OCI-LY1 (cell line): ENCODE results near the gene YKT6.

Source experiments
- CTCF ChIP-seq: fragments of 200-600 bp; sonication (generic), shearing (Covaris generic); IDR thresholded peaks from 2 replicates; pipeline ENCODE4 v1.5.1; 2017; ENCODE audit warnings: mild to moderate bottlenecking, antibody characterized with exemption, low read length, moderate library complexity, mixed read lengths
- EZH2 ChIP-seq: fragments of 200-600 bp; sonication (generic), shearing (Covaris generic); IDR thresholded peaks from 2 replicates; pipeline ENCODE4 v1.8.0; 2017; ENCODE audit warnings: borderline replicate concordance, mixed run types, mild to moderate bottlenecking, antibody characterized with exemption, low read length, moderate library complexity, mixed read lengths

- no peak for TF ChIP-seq CTCF
- TF ChIP-seq EZH2 = no peak
These were observed 7.3 kb downstream of the YKT6 start for GRCh38 chr7:44208085-44208484.
